Naive thymus-derived CD8-positive, alpha-beta T cell (primary cell): ENCODE measurements around the gene BCAP31. TPM values are rescaled to one million over a fixed set of nuclear protein-coding genes. Genes with fewer than 3 reads are reported as not detected.

Source experiments
- ATAC-seq, 2 donors: fragments of 150-1000 bp; cut with Tn5 transposase in 1 of 2; sonication (Bioruptor Pico), chemical (Tn5 transposase) in 1 of 2; 1 replicate in 1 of 2; 2 replicates in 1 of 2; pipeline ENCODE4 v1.10.0; 2021; ENCODE audit warnings: mild to moderate bottlenecking in 2 of 2, moderate library complexity in 2 of 2
- POLR2A ChIA-PET: fragments of 350-600 bp; sonication (Branson Sonifier 250); formaldehyde crosslinking; loops from one replicate; lab custom pipeline; 2021; ENCODE audit warnings: antibody characterized with exemption; lab: Charles Lee
- DNase-seq, 10 donors: peaks; one replicate each; pipeline versions ENCODE4 v3.0.0 to v3.0.0-alpha.2; 2020 to 2022
- H3K27ac Mint-ChIP-seq, 10 donors: one replicate each; pipeline ENCODE4 v1.8.0; 2020 to 2022; ENCODE audit warnings: mild to moderate bottlenecking in 10 of 10, mixed read lengths in 10 of 10, moderate library complexity in 4 of 10, inconsistent platforms in 1 of 10
- H3K27me3 Mint-ChIP-seq, 5 donors: one replicate each; pipeline ENCODE4 v1.8.0; 2021 to 2022; ENCODE audit warnings: mixed read lengths in 5 of 5
- H3K36me3 Mint-ChIP-seq, 3 donors: one replicate each; pipeline ENCODE4 v1.8.0; 2020 to 2022; ENCODE audit warnings: mixed read lengths in 3 of 3, mild to moderate bottlenecking in 2 of 3, inconsistent platforms in 1 of 3
- H3K4me1 Mint-ChIP-seq, 4 donors: one replicate each; pipeline ENCODE4 v1.8.0; 2021 to 2022; ENCODE audit warnings: mixed read lengths in 4 of 4
- H3K4me3 Mint-ChIP-seq, 10 donors: one replicate each; pipeline ENCODE4 v1.8.0; 2020 to 2022; ENCODE audit warnings: mild to moderate bottlenecking in 10 of 10, mixed read lengths in 10 of 10, moderate library complexity in 6 of 10, inconsistent platforms in 1 of 10
- H3K9me3 Mint-ChIP-seq, 9 donors: one replicate each; pipeline ENCODE4 v1.8.0; 2020 to 2022; ENCODE audit warnings: mixed read lengths in 9 of 9, mild to moderate bottlenecking in 3 of 9, inconsistent platforms in 1 of 9, moderate library complexity in 1 of 9
- polyA plus RNA-seq, 3 donors: library from polyadenylated mRNA; unstranded; fragments of 300-500 nt; fragmentation: Illumina TruSeq; gene quantifications; one replicate each; pipeline ENCODE4 v1.2.3, GENCODE V29; 2021
- total RNA-seq, 8 experiments: library from RNA in 2 of 8; stranded (reverse) in 2 of 8; gene quantifications; one replicate each; pipeline ENCODE4 v1.2.3 and lab custom pipeline; 2021 to 2026

Gene BCAP31
- total and polyA plus RNA-seq, 5 experiments from 2014 or later, result 108 to 328 (median 298) TPM

DNA sequence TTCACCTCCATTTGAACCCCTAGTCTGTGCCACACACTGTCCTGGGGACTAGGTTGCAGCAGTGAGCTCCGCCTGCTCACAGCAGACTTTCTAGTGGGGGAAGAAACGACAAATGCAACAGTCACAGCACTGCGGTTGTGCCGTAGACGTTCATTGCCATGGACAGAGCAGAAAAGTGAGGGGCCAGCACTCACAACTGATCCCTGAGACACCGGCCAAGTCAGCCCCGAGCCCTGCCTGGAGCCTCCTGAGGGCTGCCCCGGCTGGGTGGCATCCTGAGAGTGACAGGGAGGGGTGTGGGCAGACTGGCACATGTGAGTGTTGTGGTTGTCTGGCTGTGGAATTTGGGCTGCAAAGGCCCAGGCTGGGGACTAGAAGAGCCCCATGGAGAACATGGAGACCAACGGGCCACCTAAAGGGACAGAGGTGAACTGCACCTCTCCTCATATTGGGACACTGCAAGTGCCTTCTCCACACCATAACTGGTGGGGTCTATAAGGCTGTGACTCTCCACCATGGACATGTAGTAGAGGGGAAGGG is 72.6 kb downstream of the BCAP31 start:
- H3K27ac Mint-ChIP-seq, result no peak overlapping the region
- peaks cover 0 to 9% (median 0%) of the 10 kb centered on the region in 9 donors for H3K9me3 Mint-ChIP-seq
- no peaks in the 10 kb centered on the region for H3K4me1 Mint-ChIP-seq
- peak in 1 of 10 donors; percentile 22 for DNase-seq
- H3K36me3 Mint-ChIP-seq, result no peaks in the 10 kb centered on the region
- H3K4me3 Mint-ChIP-seq, result no peak overlapping the region
- peak in 1 of 2 donors; percentile 39 for ATAC-seq
- POLR2A ChIA-PET, result no interaction called here
- H3K27me3 Mint-ChIP-seq, result peaks cover 0 to 7% (median 1%) of the 10 kb centered on the region in 5 donors

DNA sequence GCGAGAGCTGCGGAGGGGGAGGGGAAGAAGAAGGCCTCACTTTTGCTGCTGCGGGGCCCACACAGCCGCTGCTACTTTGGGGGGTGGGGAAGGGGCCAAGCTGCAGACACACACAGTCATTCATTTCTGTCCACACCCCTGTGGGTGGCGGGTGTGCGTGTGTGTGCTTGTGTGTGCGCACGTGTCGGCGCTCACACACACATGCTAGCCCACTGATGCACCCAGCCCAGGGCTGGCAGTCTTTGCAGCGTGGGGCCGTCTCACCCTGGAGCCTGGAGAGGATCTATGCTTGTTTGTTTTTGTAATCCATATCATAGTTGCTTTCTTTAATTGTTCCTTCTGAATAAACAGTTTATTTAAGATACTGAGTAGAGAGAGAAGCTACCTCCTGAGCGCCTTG is 73.2 kb downstream of the BCAP31 start:
- no peaks in the 10 kb centered on the region for H3K4me1 Mint-ChIP-seq
- H3K27ac Mint-ChIP-seq, result no peak overlapping the region
- POLR2A ChIA-PET, result no interaction called here
- H3K4me3 Mint-ChIP-seq, result no peak overlapping the region
- peaks cover 0 to 9% (median 0%) of the 10 kb centered on the region in 9 donors for H3K9me3 Mint-ChIP-seq
- DNase-seq, result no peak
- H3K36me3 Mint-ChIP-seq, result peaks cover 0 to 3% (median 0%) of the 10 kb centered on the region in 3 donors
- no peak for ATAC-seq
- peaks cover 0 to 11% (median 3%) of the 10 kb centered on the region in 5 donors for H3K27me3 Mint-ChIP-seq

Other genes starting within 250 kb of the BCAP31 start
- not detected for gene BGN, start 229.4 kb downstream of the BCAP31 start, total RNA-seq
- gene BGN, start 229.4 kb downstream of the BCAP31 start, polyA plus RNA-seq, result not detected
- not detected for gene ATP2B3, start 206.7 kb downstream of the BCAP31 start, total RNA-seq
- not detected for gene ATP2B3, start 206.7 kb downstream of the BCAP31 start, polyA plus RNA-seq
- 10 to 100 TPM; 25.3 to 27.3 TPM for gene CCNQ, start 125.2 kb downstream of the BCAP31 start, total RNA-seq
- gene CCNQ, start 125.2 kb downstream of the BCAP31 start, polyA plus RNA-seq, result 10 to 100 TPM; 28.7 to 37.6 (median 33.8) TPM
- gene DUSP9, start 77.2 kb downstream of the BCAP31 start, total RNA-seq, result not detected
- gene DUSP9, start 77.2 kb downstream of the BCAP31 start, polyA plus RNA-seq, result not detected
- not detected for gene PNCK, start 50.6 kb downstream of the BCAP31 start, total RNA-seq
- not detected for gene PNCK, start 50.6 kb downstream of the BCAP31 start, polyA plus RNA-seq
- under 1 TPM; 0.31 to 0.49 TPM for gene SLC6A8, start 36.5 kb downstream of the BCAP31 start, total RNA-seq
- gene SLC6A8, start 36.5 kb downstream of the BCAP31 start, polyA plus RNA-seq, result under 1 TPM in 2 of 3 donors, not detected in 1; 0.04 to 0.16 TPM
- 1 to 10 TPM; 5.8 to 7.3 TPM for gene ABCD1, start 469 bp upstream of the BCAP31 start, total RNA-seq
- 1 to 10 TPM; 1.1 to 2.1 (median 2.0) TPM for gene ABCD1, start 469 bp upstream of the BCAP31 start, polyA plus RNA-seq
- gene PLXNB3, start 39.9 kb upstream of the BCAP31 start, total RNA-seq, result under 1 TPM; 0.34 to 0.41 TPM
- gene PLXNB3, start 39.9 kb upstream of the BCAP31 start, polyA plus RNA-seq, result not detected
- not detected for gene SRPK3, start 56.7 kb upstream of the BCAP31 start, total RNA-seq
- gene SRPK3, start 56.7 kb upstream of the BCAP31 start, polyA plus RNA-seq, result not detected
- gene IDH3G, start 70.0 kb upstream of the BCAP31 start, total RNA-seq, result 10 to 100 TPM; 47.7 to 51.2 TPM
- gene IDH3G, start 70.0 kb upstream of the BCAP31 start, polyA plus RNA-seq, result 100 to 1,000 TPM in 2 of 3 donors, 10 to 100 TPM in 1; 71.9 to 109 (median 100) TPM
- 100 to 1,000 TPM; 120 to 128 TPM for gene SSR4, start 70.3 kb upstream of the BCAP31 start, total RNA-seq
- gene SSR4, start 70.3 kb upstream of the BCAP31 start, polyA plus RNA-seq, result 100 to 1,000 TPM; 389 to 522 (median 451) TPM
- gene PDZD4, start 106.2 kb upstream of the BCAP31 start, total RNA-seq, result under 1 TPM; 0.31 to 0.66 TPM
- 1 to 10 TPM in 1 of 3 donors, under 1 TPM in 1, not detected in 1; 0.41 to 1.5 TPM for gene PDZD4, start 106.2 kb upstream of the BCAP31 start, polyA plus RNA-seq
- gene L1CAM, start 161.8 kb upstream of the BCAP31 start, total RNA-seq, result under 1 TPM; 0.16 to 0.23 TPM
- gene L1CAM, start 161.8 kb upstream of the BCAP31 start, polyA plus RNA-seq, result not detected
- gene AVPR2, start 180.3 kb upstream of the BCAP31 start, total RNA-seq, result not detected
- gene AVPR2, start 180.3 kb upstream of the BCAP31 start, polyA plus RNA-seq, result not detected
- gene ARHGAP4, start 201.9 kb upstream of the BCAP31 start, total RNA-seq, result 100 to 1,000 TPM; 324 to 353 TPM
- 100 to 1,000 TPM in 1 of 3 donors, 10 to 100 TPM in 2; 58.9 to 112 (median 96.6) TPM for gene ARHGAP4, start 201.9 kb upstream of the BCAP31 start, polyA plus RNA-seq
- gene NAA10, start 210.7 kb upstream of the BCAP31 start, total RNA-seq, result 10 to 100 TPM; 72.1 to 80.8 TPM
- gene NAA10, start 210.7 kb upstream of the BCAP31 start, polyA plus RNA-seq, result 10 to 100 TPM; 66.8 to 73.3 (median 71.3) TPM
- 10 to 100 TPM; 17.8 to 18.2 TPM for gene RENBP, start 220.3 kb upstream of the BCAP31 start, total RNA-seq
- under 1 TPM; 0.49 to 0.96 (median 0.73) TPM for gene RENBP, start 220.3 kb upstream of the BCAP31 start, polyA plus RNA-seq
- gene HCFC1, start 247.4 kb upstream of the BCAP31 start, total RNA-seq, result 10 to 100 TPM; 62.4 to 64.9 TPM
- gene HCFC1, start 247.4 kb upstream of the BCAP31 start, polyA plus RNA-seq, result 10 to 100 TPM in 1 of 3 donors, 1 to 10 TPM in 2; 3.3 to 11.9 (median 7.9) TPM
- 10 to 100 TPM in 1 of 2 experiments, 1 to 10 TPM in 1; 9.3 to 11.2 TPM for gene TMEM187, start 248.4 kb upstream of the BCAP31 start, total RNA-seq
- 10 to 100 TPM in 1 of 3 donors, 1 to 10 TPM in 2; 3.1 to 13.6 (median 8.9) TPM for gene TMEM187, start 248.4 kb upstream of the BCAP31 start, polyA plus RNA-seq